Suprapubic skin (tissue), 3 donors: Measurements from ENCODE around the gene GUCA2A.

Experiments used
- CTCF ChIP-seq, 2 donors: fragments of 200-600 bp in 1 of 2; fragments of 450-650 bp in 1 of 2; sonication (generic) in 1 of 2; IDR thresholded peaks; one replicate each; pipeline ENCODE4 v1.5.1; 2016 to 2019; ENCODE audit warnings: antibody characterized with exemption in 2 of 2, mild to moderate bottlenecking in 1 of 2, moderate library complexity in 1 of 2
- POLR2A ChIP-seq, 2 donors: fragments of 450-650 bp; IDR thresholded peaks; one replicate each; pipeline ENCODE4 v1.6.1; 2017; ENCODE audit warnings: antibody characterized with exemption in 2 of 2, mild to moderate bottlenecking in 2 of 2, moderate library complexity in 2 of 2

DNA sequence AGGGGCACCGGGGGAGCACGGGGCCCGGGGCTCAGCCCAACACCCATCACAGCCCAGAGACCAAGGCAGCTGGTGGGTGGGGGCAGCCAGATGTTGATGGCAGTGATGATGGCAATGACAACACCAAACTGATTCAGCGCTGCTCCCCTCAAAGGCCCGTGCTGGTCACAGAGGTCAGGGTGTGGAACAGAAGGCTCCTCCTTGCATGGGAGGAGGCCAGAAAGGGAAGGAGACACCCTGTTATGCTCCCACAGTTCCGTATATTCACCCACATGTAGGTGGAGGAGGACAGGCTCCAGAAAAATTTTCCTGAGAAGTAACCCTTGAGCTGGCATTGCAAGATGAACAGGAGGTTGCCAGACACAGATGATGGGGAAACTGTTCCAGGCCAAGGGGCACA, 10.9 kb downstream of the GUCA2A start:
- TF ChIP-seq POLR2A (IDR thresholded peaks at IDR 0.05) (no peak), CTCF (IDR thresholded peaks at IDR 0.05) (no peak)
